Tibial nerve (tissue), 4 donors: ENCODE results near the gene SORL1-AS1.

Experiments
- DNase-seq, 2 donors: peaks; one replicate each; pipeline ENCODE4 v3.0.0-alpha.2; 2019; ENCODE audit warnings: low spot score in 2 of 2
- H3K27ac ChIP-seq, 4 donors: fragments of 200-600 bp; sonication (generic) in 3 of 4; one replicate each; pipeline ENCODE4 v1.5.1; 2017 to 2019; ENCODE audit warnings: mild to moderate bottlenecking in 1 of 4
- H3K27me3 ChIP-seq, 2 donors: fragments of 200-600 bp; sonication (generic) in 1 of 2; one replicate each; pipeline versions ENCODE4 v1.5.1 to v1.6.0; 2017 to 2019
- H3K36me3 ChIP-seq, 3 donors: fragments of 200-600 bp; sonication (generic); one replicate each; pipeline ENCODE4 v1.5.1; 2018 to 2019
- H3K4me1 ChIP-seq, 4 donors: fragments of 200-600 bp; sonication (generic) in 3 of 4; one replicate each; pipeline ENCODE4 v1.5.1; 2017 to 2019
- H3K4me3 ChIP-seq, 4 donors: fragments of 200-600 bp; sonication (generic) in 3 of 4; one replicate each; pipeline ENCODE4 v1.5.1; 2017 to 2019; ENCODE audit warnings: mild to moderate bottlenecking in 1 of 4, moderate library complexity in 1 of 4
- H3K9me3 ChIP-seq, 4 donors: fragments of 200-600 bp; sonication (generic) in 3 of 4; one replicate each; pipeline ENCODE4 v1.5.1; 2017 to 2019
- EP300 ChIP-seq, 2 donors: sonication (generic); formaldehyde crosslinking; IDR thresholded peaks; one replicate each; pipeline ENCODE4 v1.6.1; 2017; ENCODE audit warnings: antibody characterized with exemption in 2 of 2, mild to moderate bottlenecking in 1 of 2
- POLR2A ChIP-seq, 2 donors: fragments of 450-650 bp; IDR thresholded peaks; one replicate each; pipeline ENCODE4 v1.6.1; 2017; ENCODE audit warnings: antibody characterized with exemption in 2 of 2, mild to moderate bottlenecking in 2 of 2, moderate library complexity in 2 of 2
- WGBS, 2 donors: methylation state at CpG; one replicate each; pipeline ENCODE4 v1.1.5; 2018; 5-methylcytosine and 5-hydroxymethylcytosine counted together
- TF ChIP-seq, protein P1 (sequence below), 5 experiments: fragments of 200-600 bp in 3 of 5; fragments of 450-650 bp in 2 of 5; sonication (generic) in 3 of 5; IDR thresholded peaks; one replicate each; pipeline ENCODE4 v1.5.1; 2016 to 2019; ENCODE audit warnings: antibody characterized with exemption in 5 of 5, mild to moderate bottlenecking in 3 of 5, moderate library complexity in 2 of 5

SORL1-AS1 gene

GRCh38 chr11:121406291-121406690, 46.5 kb downstream of the SORL1-AS1 start:
- TF ChIP-seq, protein P1, sequence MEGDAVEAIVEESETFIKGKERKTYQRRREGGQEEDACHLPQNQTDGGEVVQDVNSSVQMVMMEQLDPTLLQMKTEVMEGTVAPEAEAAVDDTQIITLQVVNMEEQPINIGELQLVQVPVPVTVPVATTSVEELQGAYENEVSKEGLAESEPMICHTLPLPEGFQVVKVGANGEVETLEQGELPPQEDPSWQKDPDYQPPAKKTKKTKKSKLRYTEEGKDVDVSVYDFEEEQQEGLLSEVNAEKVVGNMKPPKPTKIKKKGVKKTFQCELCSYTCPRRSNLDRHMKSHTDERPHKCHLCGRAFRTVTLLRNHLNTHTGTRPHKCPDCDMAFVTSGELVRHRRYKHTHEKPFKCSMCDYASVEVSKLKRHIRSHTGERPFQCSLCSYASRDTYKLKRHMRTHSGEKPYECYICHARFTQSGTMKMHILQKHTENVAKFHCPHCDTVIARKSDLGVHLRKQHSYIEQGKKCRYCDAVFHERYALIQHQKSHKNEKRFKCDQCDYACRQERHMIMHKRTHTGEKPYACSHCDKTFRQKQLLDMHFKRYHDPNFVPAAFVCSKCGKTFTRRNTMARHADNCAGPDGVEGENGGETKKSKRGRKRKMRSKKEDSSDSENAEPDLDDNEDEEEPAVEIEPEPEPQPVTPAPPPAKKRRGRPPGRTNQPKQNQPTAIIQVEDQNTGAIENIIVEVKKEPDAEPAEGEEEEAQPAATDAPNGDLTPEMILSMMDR (IDR thresholded peaks at IDR 0.05): no peak
- TF ChIP-seq EP300 (IDR thresholded peaks at IDR 0.05) (no peak), POLR2A (IDR thresholded peaks at IDR 0.05) (no peak)
- Histone ChIP-seq H3K27ac (no peak overlapping the region), H3K36me3 (no peaks in the 10 kb centered on the region), H3K4me1 (no peaks in the 10 kb centered on the region), H3K9me3 (peaks cover 0 to 10% (median 0%) of the 10 kb centered on the region in 4 donors), H3K4me3 (no peak overlapping the region), H3K27me3 (no peaks in the 10 kb centered on the region)
- WGBS, 2 donors: 79 to 88% methylated on average over 2 of the region's 2 CpGs
- no peak for DNase-seq

DNA sequence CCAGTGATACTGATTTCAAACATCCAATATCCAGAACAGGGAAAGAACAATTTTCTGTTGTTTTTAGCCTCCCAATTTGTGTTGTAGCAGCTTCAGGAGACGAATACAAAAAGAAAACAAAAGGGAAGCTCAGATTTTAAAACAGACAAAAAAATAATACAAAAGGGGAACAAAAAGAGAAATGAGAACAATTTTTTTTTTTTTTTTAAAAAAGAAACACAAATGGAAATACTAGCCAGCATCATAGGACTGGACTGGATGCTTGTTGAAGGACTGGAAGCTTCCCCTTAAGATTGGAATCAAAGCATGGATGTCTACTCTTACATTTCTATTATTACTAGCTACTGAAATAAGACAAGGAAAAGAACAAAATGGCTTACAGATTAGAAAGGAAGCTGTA, 47.1 kb downstream of the SORL1-AS1 start:
- Histone ChIP-seq H3K27ac (no peak overlapping the region), H3K27me3 (no peaks in the 10 kb centered on the region), H3K9me3 (peaks cover 0 to 16% (median 0%) of the 10 kb centered on the region in 4 donors), H3K4me3 (no peak overlapping the region), H3K4me1 (no peaks in the 10 kb centered on the region), H3K36me3 (no peaks in the 10 kb centered on the region)
- 76 to 81% methylated on average over 1 of the region's 1 CpG for WGBS, 2 donors
- TF ChIP-seq EP300 (IDR thresholded peaks at IDR 0.05) (no peak), POLR2A (IDR thresholded peaks at IDR 0.05) (no peak)
- TF ChIP-seq, protein P1 (IDR thresholded peaks at IDR 0.05): no peak
- no peak for DNase-seq

DNA sequence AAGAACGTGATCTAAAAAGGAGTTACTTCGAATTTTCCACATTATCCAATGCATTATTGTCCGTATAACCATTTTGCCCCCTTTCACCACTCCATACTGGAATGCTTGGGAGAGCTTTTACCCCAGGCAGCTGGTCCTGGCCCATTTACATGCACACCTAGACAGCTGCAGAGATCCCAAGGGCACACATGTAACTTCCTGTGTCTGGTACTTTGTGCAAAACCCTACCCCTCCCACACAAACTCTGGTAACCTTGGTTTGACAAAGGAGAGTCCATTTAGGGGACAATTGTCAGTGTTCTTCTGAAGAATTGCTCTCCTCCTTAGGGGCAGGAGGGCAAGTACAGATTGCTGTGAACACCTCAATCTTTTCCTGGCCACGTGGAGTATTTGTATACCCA, 58.0 kb downstream of the SORL1-AS1 start:
- no peak for DNase-seq
- 53 to 54% methylated on average over 4 of the region's 4 CpGs for WGBS, 2 donors
- Histone ChIP-seq H3K27ac (no peak overlapping the region), H3K9me3 (peaks cover 0 to under 1% (median 0%) of the 10 kb centered on the region in 4 donors), H3K4me1 (peaks cover 0 to 5% (median 0%) of the 10 kb centered on the region in 4 donors), H3K4me3 (no peak overlapping the region), H3K27me3 (no peaks in the 10 kb centered on the region), H3K36me3 (no peaks in the 10 kb centered on the region)
- TF ChIP-seq EP300 (IDR thresholded peaks at IDR 0.05) (no peak), POLR2A (IDR thresholded peaks at IDR 0.05) (no peak)
- TF ChIP-seq, protein P1 (IDR thresholded peaks at IDR 0.05): no peak

DNA sequence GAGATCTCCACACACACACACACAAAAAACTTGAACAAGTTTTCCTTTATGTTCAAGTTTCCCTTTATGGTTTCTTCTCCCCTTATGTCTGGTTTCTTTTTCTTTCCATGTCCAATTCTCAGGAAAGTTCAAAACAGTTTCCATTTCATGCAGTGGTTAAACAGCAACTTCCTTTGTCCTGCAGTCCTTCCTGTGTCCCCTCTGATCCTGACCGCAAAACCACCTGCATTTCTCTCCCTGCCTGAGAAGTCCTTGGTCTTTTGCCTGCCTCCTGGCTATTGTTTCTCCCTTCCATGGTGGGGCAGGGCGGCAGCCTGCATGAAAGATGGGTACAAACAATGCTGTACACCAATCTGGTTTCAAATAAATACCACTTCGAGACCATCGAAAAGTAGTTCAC, 58.9 kb downstream of the SORL1-AS1 start:
- Histone ChIP-seq H3K27ac (no peak overlapping the region), H3K9me3 (no peaks in the 10 kb centered on the region), H3K4me3 (no peak overlapping the region), H3K36me3 (no peaks in the 10 kb centered on the region), H3K4me1 (peaks cover 0 to 5% (median 0%) of the 10 kb centered on the region in 4 donors), H3K27me3 (no peaks in the 10 kb centered on the region)
- 83 to 91% methylated on average over 4 of the region's 4 CpGs for WGBS, 2 donors
- DNase-seq: no peak
- TF ChIP-seq, protein P1 (IDR thresholded peaks at IDR 0.05): no peak

- no peaks in the 10 kb centered on the region for H3K9me3 ChIP-seq
- WGBS, 2 donors: 75 to 82% methylated on average over 7 of the region's 7 CpGs
- TF ChIP-seq POLR2A (IDR thresholded peaks at IDR 0.05) (no peak), EP300 (IDR thresholded peaks at IDR 0.05) (no peak)
- TF ChIP-seq, protein P1 (IDR thresholded peaks at IDR 0.05): no peak
Measured at GRCh38 chr11:121391914-121392313, 60.9 kb downstream of the SORL1-AS1 start.

More at GRCh38 chr11:121391914-121392313, 60.9 kb downstream of the SORL1-AS1 start:
- Histone ChIP-seq H3K4me3 (no peak overlapping the region), H3K27ac (no peak overlapping the region), H3K36me3 (no peaks in the 10 kb centered on the region), H3K4me1 (peaks cover 0 to 5% (median 0%) of the 10 kb centered on the region in 4 donors), H3K27me3 (no peaks in the 10 kb centered on the region)
- DNase-seq: no peak
